Measurements from ENCODE around the gene TENM4.

The TENM4 gene

DNA sequence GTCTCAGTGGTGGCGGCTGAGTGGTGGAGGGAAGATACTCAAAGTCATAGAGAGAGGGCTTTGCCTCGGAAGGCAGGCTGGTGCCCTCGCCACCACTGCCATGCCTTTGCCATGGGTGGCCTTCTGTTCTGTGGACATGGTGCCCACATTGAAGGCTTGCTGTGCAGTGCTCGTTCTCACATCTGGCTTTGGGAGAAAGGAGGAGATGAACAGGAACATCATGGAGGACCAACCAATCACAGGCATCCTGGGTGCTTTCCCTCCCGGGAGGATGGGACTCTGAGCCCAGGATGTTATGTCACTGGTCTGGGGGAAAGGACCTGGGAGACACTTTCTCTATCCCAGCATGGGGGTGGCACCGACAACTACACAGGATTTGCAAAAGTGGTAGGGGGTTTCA, 783.8 kb downstream of the TENM4 start:
- no peak for DNase-seq
- no peak overlapping the region for H3K27ac ChIP-seq
- intact Hi-C loops (cut with DNase I; ENCODE audit: low total_unique reads) = no loop called here
- H3K4me3 ChIP-seq = no peak overlapping the region
- no peaks in the 10 kb centered on the region for H3K4me1 ChIP-seq
- H3K27me3 ChIP-seq = no peaks in the 10 kb centered on the region
- peaks cover 0 to 17% (median 6%) of the 10 kb centered on the region in 3 donors for H3K36me3 ChIP-seq
- TF ChIP-seq, protein P1, sequence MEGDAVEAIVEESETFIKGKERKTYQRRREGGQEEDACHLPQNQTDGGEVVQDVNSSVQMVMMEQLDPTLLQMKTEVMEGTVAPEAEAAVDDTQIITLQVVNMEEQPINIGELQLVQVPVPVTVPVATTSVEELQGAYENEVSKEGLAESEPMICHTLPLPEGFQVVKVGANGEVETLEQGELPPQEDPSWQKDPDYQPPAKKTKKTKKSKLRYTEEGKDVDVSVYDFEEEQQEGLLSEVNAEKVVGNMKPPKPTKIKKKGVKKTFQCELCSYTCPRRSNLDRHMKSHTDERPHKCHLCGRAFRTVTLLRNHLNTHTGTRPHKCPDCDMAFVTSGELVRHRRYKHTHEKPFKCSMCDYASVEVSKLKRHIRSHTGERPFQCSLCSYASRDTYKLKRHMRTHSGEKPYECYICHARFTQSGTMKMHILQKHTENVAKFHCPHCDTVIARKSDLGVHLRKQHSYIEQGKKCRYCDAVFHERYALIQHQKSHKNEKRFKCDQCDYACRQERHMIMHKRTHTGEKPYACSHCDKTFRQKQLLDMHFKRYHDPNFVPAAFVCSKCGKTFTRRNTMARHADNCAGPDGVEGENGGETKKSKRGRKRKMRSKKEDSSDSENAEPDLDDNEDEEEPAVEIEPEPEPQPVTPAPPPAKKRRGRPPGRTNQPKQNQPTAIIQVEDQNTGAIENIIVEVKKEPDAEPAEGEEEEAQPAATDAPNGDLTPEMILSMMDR (IDR thresholded peaks at IDR 0.05) = no peak
- H3K9me3 ChIP-seq = no peaks in the 10 kb centered on the region

DNA sequence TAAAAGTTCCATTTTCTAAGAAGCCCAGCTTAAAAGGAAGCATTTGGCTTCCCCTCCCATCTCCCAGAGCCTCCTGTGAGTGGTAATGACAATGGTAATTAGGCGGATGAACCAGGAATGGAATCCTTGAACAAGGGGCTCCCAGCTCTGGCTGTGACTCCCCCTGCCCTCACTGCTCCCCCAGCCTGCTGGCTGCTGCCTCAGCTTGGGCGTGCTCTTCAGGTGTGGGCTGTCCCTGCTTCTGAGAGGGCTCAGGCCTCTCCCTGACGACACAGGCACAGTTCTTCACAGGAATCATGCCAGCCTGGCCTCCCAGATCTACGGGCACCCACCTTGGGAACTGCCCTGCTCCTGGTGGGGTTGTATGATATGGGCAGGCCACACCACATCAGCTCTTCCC, 784.5 kb downstream of the TENM4 start:
- H3K27me3 ChIP-seq = no peaks in the 10 kb centered on the region
- no peaks in the 10 kb centered on the region for H3K9me3 ChIP-seq
- DNase-seq = no peak
- intact Hi-C loops (cut with DNase I; ENCODE audit: low total_unique reads) = no loop called here
- TF ChIP-seq, protein P1 (IDR thresholded peaks at IDR 0.05) = no peak
- no peak overlapping the region for H3K27ac ChIP-seq
- H3K4me3 ChIP-seq = no peak overlapping the region
- H3K36me3 ChIP-seq = peaks cover 0 to 15% (median 5%) of the 10 kb centered on the region in 3 donors
- H3K4me1 ChIP-seq = no peaks in the 10 kb centered on the region

DNA sequence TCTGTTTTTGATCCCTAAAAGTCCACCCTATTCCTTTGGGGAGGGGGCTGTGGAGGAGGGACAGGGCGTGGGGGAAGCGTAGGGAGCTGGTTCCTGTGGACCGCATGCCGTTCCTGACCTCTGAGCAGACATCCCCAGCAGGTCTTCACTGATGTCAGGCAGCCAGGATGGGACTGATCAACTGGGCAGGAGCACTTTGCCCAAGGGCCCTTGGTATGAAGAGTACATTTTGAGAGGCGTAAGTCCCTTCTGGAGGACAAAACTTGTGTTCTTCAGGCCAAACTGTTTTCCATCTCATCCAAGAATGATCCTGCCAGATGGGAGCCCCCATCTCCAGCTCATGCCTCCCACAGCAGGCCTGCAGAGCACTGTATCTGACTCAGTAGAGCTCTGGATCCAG, 785.3 kb downstream of the TENM4 start:
- Histone ChIP-seq H3K27me3 (no peaks in the 10 kb centered on the region), H3K36me3 (peaks cover 0 to 9% (median 0%) of the 10 kb centered on the region in 3 donors), H3K9me3 (no peaks in the 10 kb centered on the region), H3K27ac (no peak overlapping the region), H3K4me1 (no peaks in the 10 kb centered on the region), H3K4me3 (no peak overlapping the region)
- no peak for DNase-seq
- intact Hi-C loops (cut with DNase I; ENCODE audit: low total_unique reads) = no loop called here
- TF ChIP-seq, protein P1 (IDR thresholded peaks at IDR 0.05) = no peak

- Histone ChIP-seq H3K36me3 (peaks cover 0 to 9% (median 0%) of the 10 kb centered on the region in 3 donors), H3K4me1 (no peaks in the 10 kb centered on the region), H3K27me3 (no peaks in the 10 kb centered on the region), H3K27ac (no peak overlapping the region), H3K4me3 (no peak overlapping the region), H3K9me3 (no peaks in the 10 kb centered on the region)
- TF ChIP-seq, protein P1 (IDR thresholded peaks at IDR 0.05) = no peak
- intact Hi-C loops (cut with DNase I; ENCODE audit: low total_unique reads) = no loop called here
- DNase-seq = no peak
Observed at GRCh38 chr11:78654866-78655265, 786.0 kb downstream of the TENM4 start.

DNA sequence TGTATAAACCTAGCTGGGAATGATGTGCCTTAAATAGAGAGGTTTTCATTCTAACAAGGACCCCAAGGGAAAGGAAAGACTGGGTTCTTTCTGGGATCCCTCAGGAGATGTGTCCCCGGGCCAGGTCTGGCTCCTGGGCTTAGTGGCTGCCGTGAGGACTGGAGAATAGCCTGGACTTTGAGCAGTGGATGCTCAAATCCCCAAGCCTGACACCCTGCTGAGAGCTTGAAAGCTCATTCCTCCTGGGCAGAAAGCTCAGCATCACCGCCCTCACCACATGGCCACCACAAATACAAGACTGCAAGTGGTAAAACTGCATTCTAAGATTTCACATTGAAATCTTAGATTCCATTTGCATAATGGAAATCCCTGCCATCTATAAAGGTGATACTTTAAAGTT, 786.8 kb downstream of the TENM4 start:
- H3K36me3 ChIP-seq = peaks cover 0 to 9% (median 0%) of the 10 kb centered on the region in 3 donors
- TF ChIP-seq, protein P1 (IDR thresholded peaks at IDR 0.05) = no peak
- H3K27me3 ChIP-seq = no peaks in the 10 kb centered on the region
- DNase-seq = no peak
- H3K4me1 ChIP-seq = no peaks in the 10 kb centered on the region
- intact Hi-C loops (cut with DNase I; ENCODE audit: low total_unique reads) = no loop called here
- no peaks in the 10 kb centered on the region for H3K9me3 ChIP-seq
- no peak overlapping the region for H3K4me3 ChIP-seq
- no peak overlapping the region for H3K27ac ChIP-seq

GRCh38 chr11:78653294-78653909, 787.4 kb downstream of the TENM4 start:
- Histone ChIP-seq H3K4me1 (no peaks in the 10 kb centered on the region), H3K36me3 (peaks cover 0 to 5% (median 0%) of the 10 kb centered on the region in 3 donors), H3K27ac (no peak overlapping the region), H3K9me3 (no peaks in the 10 kb centered on the region), H3K27me3 (no peaks in the 10 kb centered on the region), H3K4me3 (no peak overlapping the region)
- TF ChIP-seq, protein P1 (IDR thresholded peaks at IDR 0.05) = no peak
- intact Hi-C loops (cut with DNase I; ENCODE audit: low total_unique reads) = no loop called here
- no peak for DNase-seq
